Type B pancreatic cell (in vitro differentiated cells): ENCODE measurements around the gene PRMT6. TPM values are rescaled to one million over a fixed set of nuclear protein-coding genes. Genes with fewer than 3 reads are reported as not detected.

Experiments used
- DNase-seq: peaks from one replicate; pipeline ENCODE4 v3.0.0; 2021; ENCODE audit warnings: mixed read lengths; ENCODE audit not compliant: unreplicated experiment; ENCODE audit errors: extremely low spot score
- H3K27ac Mint-ChIP-seq: 2 replicates; pipeline ENCODE4 v1.8.0; 2021; ENCODE audit warnings: mild to moderate bottlenecking, mixed read lengths
- H3K27me3 Mint-ChIP-seq: 2 replicates; pipeline ENCODE4 v1.8.0; 2021; ENCODE audit warnings: mixed read lengths
- H3K36me3 Mint-ChIP-seq: 2 replicates; pipeline ENCODE4 v1.8.0; 2021; ENCODE audit warnings: mixed read lengths
- H3K4me1 Mint-ChIP-seq: one replicate; pipeline ENCODE4 v1.8.0; 2021; ENCODE audit warnings: mixed read lengths; ENCODE audit not compliant: unreplicated experiment
- H3K4me3 Mint-ChIP-seq: 2 replicates; pipeline ENCODE4 v1.8.0; 2021; ENCODE audit warnings: mild to moderate bottlenecking, mixed read lengths
- H3K9me3 Mint-ChIP-seq: 2 replicates; pipeline ENCODE4 v1.8.0; 2021; ENCODE audit warnings: mixed read lengths
- CTCF ChIP-seq: fragments of 200-600 bp; sonication (generic); conservative IDR thresholded peaks from 2 replicates; pipeline ENCODE4 v1.5.0; 2021; ENCODE audit warnings: antibody characterized with exemption, mild to moderate bottlenecking
- long read RNA-seq: library from polyadenylated mRNA; unstranded; transcript quantifications from one replicate; pipeline ENCODE4 v2.0.0, GENCODE V29; 2020
- total RNA-seq: library from RNA; stranded (reverse); gene quantifications from 2 replicates; pipeline ENCODE4 v1.2.1, GENCODE V29; 2021; ENCODE audit warnings: low replicate concordance

PRMT6 gene
- 27.9 and 31.4 TPM in 2 replicates for total RNA-seq
- long read RNA-seq, transcript PRMT6-201 (1 exons, 2,616 nt), result major isoform, 47 of 47 reads
- long read RNA-seq, partial matches to known transcripts, result 0 of 47 reads
- long read RNA-seq, other reads (novel, unspliced or antisense), result 0 of 47 reads

DNA sequence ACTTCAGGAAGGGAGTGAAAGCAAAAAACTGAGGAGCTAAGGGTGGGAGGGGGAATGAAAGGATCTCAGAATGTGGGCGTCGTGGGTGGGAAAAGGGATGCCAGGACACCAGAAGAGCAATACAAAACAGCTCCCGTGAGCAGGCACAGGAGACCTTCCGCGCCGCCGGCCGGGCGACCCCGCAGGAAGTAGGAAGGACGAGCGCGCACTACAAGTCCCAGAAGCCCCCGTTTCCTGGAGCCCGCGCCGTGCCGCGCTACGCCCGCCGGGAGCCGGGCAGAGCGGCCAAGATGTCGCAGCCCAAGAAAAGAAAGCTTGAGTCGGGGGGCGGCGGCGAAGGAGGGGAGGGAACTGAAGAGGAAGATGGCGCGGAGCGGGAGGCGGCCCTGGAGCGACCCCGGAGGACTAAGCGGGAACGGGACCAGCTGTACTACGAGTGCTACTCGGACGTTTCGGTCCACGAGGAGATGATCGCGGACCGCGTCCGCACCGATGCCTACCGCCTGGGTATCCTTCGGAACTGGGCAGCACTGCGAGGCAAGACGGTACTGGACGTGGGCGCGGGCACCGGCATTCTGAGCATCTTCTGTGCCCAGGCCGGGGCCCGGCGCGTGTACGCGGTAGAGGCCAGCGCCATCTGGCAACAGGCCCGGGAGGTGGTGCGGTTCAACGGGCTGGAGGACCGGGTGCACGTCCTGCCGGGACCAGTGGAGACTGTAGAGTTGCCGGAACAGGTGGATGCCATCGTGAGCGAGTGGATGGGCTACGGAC lies at the start of gene PRMT6:
PRMT6 (plus strand) TSS at position 249 of the 771 bp plus-strand sequence; CDS start at position 291, 42 bp downstream.
- Mint-ChIP-seq H3K4me1 (peaks cover 19% of the 10 kb centered on the region), H3K4me3 (peak within 1 kb of the TSS; percentile 98), H3K27me3 (no peaks in the 10 kb centered on the region), H3K9me3 (no peaks in the 10 kb centered on the region), H3K36me3 (peaks cover 12% of the 10 kb centered on the region), H3K27ac (peak within 1 kb of the TSS; percentile 92)
- peak; percentile 21 for TF ChIP-seq CTCF
- DNase-seq, result peak; percentile 86

- Mint-ChIP-seq H3K36me3 (no peaks in the 10 kb centered on the region), H3K4me1 (no peaks in the 10 kb centered on the region), H3K4me3 (no peak overlapping the region), H3K9me3 (no peaks in the 10 kb centered on the region), H3K27ac (no peak overlapping the region), H3K27me3 (no peaks in the 10 kb centered on the region)
- no peak for TF ChIP-seq CTCF
- DNase-seq, result no peak
Measured at GRCh38 chr1:107009281-107009680, 47.2 kb upstream of the PRMT6 start.

GRCh38 chr1:107010582-107010981 lies 45.9 kb upstream of the PRMT6 start:
- TF ChIP-seq CTCF, result no peak
- no peaks in the 10 kb centered on the region for H3K9me3 Mint-ChIP-seq
- no peaks in the 10 kb centered on the region for H3K36me3 Mint-ChIP-seq
- H3K27me3 Mint-ChIP-seq, result no peaks in the 10 kb centered on the region
- no peak overlapping the region for H3K4me3 Mint-ChIP-seq
- H3K27ac Mint-ChIP-seq, result no peak overlapping the region
- DNase-seq, result no peak
- H3K4me1 Mint-ChIP-seq, result no peaks in the 10 kb centered on the region

- Mint-ChIP-seq H3K4me3 (no peak overlapping the region), H3K9me3 (no peaks in the 10 kb centered on the region), H3K36me3 (no peaks in the 10 kb centered on the region), H3K27me3 (no peaks in the 10 kb centered on the region), H3K4me1 (no peaks in the 10 kb centered on the region), H3K27ac (no peak overlapping the region)
- no peak for TF ChIP-seq CTCF
- no peak for DNase-seq
Measured at GRCh38 chr1:107016376-107016978, 40.0 kb upstream of the PRMT6 start.

DNA sequence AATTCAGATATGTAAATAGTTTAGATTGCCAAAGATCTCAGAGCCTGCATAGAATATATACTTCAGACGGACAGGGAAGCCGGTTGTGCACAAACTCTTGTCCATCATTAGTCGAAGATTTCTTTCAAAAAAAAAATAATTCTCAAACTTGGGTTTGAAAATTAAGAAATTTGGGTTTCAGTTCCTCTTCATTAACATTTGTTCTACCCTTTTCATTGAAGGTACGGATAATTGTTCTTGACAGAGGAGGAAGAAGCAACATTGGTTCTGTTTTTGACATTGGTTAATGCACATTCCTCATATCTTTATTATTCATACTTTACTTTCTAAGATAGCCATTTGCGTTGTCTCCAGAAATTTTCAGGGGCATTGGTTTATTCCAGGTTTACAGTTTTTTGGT lies 38.0 kb upstream of the PRMT6 start:
- Mint-ChIP-seq H3K4me3 (no peak overlapping the region), H3K4me1 (no peaks in the 10 kb centered on the region), H3K9me3 (no peaks in the 10 kb centered on the region), H3K27me3 (no peaks in the 10 kb centered on the region), H3K27ac (no peak overlapping the region), H3K36me3 (no peaks in the 10 kb centered on the region)
- TF ChIP-seq CTCF, result no peak
- no peak for DNase-seq
